ENCODE data around the gene ZNF80. TPM values are rescaled to one million over a fixed set of nuclear protein-coding genes. Genes with fewer than 3 reads are reported as not detected.

The ZNF80 gene
- total and polyA plus RNA-seq, 12 donors: 0.03 TPM; not detected in 11

DNA sequence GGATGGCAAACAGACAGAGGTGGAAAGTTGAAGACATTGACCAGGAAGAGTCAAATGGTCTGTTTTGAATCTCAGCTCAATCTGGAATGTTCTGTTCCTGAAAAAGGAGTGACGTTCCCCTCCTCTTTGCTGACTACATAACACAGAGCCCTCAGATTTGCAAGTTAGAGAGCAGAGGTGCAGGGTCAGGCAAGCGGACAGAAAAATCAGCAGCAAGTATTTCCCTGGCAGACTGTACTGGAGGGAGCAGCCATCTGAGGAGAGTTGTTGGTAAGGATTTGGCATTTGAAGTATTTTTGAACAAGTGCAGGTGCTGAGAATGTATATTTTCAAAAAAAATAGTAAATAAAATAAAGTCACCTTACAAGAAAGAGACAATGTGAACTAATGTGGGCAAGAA is 17.6 kb downstream of the ZNF80 start:
- H3K9me3 ChIP-seq (replicated peaks in 1 of 3): peaks cover 0 to 5% (median 0%) of the 10 kb centered on the region in 3 donors
- WGBS, 4 donors: 35 to 61% (median 42%) methylated on average over 2 of the region's 2 CpGs
- no peak for DNase-seq
- no peaks in the 10 kb centered on the region for H3K36me3 ChIP-seq (replicated peaks in 1 of 2)
- H3K27ac ChIP-seq: no peak overlapping the region
- H3K27me3 ChIP-seq: no peaks in the 10 kb centered on the region
- no peaks in the 10 kb centered on the region for H3K4me1 ChIP-seq (replicated peaks in 1 of 2)
- intact Hi-C loops (cut with DNase I): no loop called here
- TF ChIP-seq, protein P1, sequence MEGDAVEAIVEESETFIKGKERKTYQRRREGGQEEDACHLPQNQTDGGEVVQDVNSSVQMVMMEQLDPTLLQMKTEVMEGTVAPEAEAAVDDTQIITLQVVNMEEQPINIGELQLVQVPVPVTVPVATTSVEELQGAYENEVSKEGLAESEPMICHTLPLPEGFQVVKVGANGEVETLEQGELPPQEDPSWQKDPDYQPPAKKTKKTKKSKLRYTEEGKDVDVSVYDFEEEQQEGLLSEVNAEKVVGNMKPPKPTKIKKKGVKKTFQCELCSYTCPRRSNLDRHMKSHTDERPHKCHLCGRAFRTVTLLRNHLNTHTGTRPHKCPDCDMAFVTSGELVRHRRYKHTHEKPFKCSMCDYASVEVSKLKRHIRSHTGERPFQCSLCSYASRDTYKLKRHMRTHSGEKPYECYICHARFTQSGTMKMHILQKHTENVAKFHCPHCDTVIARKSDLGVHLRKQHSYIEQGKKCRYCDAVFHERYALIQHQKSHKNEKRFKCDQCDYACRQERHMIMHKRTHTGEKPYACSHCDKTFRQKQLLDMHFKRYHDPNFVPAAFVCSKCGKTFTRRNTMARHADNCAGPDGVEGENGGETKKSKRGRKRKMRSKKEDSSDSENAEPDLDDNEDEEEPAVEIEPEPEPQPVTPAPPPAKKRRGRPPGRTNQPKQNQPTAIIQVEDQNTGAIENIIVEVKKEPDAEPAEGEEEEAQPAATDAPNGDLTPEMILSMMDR (IDR thresholded peaks at IDR 0.05): no peak
- TF ChIP-seq POLR2A (IDR thresholded peaks at IDR 0.05): no peak
- no peak overlapping the region for H3K4me3 ChIP-seq

DNA sequence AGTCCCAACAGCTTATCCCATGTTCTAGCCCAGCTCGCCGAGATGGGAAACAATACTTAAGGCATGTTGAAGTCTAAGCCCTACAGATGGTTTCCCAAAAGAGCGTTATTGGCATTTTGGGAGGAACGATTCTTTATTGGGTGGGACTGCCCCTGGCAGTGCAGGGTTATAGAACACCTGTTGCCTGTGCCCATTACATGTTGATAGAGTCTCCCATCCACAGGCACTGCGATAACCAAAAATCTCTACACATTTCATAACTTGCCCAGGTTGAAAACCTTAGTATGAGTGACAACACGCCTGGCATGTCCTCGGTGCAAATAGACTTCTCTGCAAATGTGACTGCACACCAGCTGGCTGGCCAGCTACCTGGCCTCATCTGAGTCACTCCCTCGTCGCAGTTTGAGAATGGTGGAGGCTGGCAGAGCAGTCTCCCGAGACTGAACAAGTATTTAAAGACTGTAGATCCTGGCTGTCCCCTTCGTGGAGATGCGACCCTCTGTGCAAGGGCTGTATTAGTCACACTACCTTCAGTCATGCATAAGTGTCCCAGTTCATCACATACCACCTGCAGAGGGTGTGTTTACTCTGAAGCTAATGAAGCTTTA is 18.7 kb downstream of the ZNF80 start:
- TF ChIP-seq POLR2A (IDR thresholded peaks at IDR 0.05): no peak
- TF ChIP-seq, protein P1 (IDR thresholded peaks at IDR 0.05): no peak
- H3K4me3 ChIP-seq: no peak overlapping the region
- H3K36me3 ChIP-seq (replicated peaks in 1 of 2): no peaks in the 10 kb centered on the region
- no peaks in the 10 kb centered on the region for H3K9me3 ChIP-seq (replicated peaks in 1 of 3)
- no peak for DNase-seq
- 76 to 86% (median 82%) methylated on average over 9 to 12 of the region's 12 CpGs for WGBS, 4 donors
- intact Hi-C loops (cut with DNase I): no loop called here
- H3K4me1 ChIP-seq (replicated peaks in 1 of 2): peaks cover 0 to 7% of the 10 kb centered on the region in 2 donors
- no peak overlapping the region for H3K27ac ChIP-seq
- H3K27me3 ChIP-seq: no peaks in the 10 kb centered on the region

DNA sequence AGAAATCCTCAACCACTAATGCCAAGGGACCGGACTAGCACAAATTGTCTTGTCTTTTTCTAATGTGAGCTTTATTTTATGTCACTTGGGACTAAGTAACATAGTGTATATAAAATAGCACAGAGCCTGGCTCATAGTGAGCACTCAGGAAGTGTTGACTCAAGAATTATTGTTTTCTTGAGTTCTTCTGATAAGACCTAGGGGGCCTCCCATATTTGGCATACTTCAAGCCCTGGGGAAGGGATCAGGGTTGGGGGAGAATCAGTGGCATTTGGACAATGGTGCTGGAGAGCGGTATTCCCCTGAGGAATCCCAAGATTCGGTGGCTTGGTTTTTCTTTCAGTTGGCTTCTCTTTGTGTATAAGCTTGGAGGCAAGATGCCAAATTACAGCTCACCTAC is 19.4 kb downstream of the ZNF80 start:
- 81 to 93% (median 89%) methylated on average over 3 of the region's 3 CpGs for WGBS, 4 donors
- Histone ChIP-seq H3K36me3 (replicated peaks in 1 of 2) (no peaks in the 10 kb centered on the region), H3K4me3 (no peak overlapping the region), H3K9me3 (replicated peaks in 1 of 3) (no peaks in the 10 kb centered on the region), H3K27me3 (no peaks in the 10 kb centered on the region), H3K4me1 (replicated peaks in 1 of 2) (peaks cover 0 to 7% of the 10 kb centered on the region in 2 donors), H3K27ac (no peak overlapping the region)
- no peak for DNase-seq
- TF ChIP-seq, protein P1 (IDR thresholded peaks at IDR 0.05): no peak
- no peak for TF ChIP-seq POLR2A (IDR thresholded peaks at IDR 0.05)
- intact Hi-C loops (cut with DNase I): no loop called here

DNA sequence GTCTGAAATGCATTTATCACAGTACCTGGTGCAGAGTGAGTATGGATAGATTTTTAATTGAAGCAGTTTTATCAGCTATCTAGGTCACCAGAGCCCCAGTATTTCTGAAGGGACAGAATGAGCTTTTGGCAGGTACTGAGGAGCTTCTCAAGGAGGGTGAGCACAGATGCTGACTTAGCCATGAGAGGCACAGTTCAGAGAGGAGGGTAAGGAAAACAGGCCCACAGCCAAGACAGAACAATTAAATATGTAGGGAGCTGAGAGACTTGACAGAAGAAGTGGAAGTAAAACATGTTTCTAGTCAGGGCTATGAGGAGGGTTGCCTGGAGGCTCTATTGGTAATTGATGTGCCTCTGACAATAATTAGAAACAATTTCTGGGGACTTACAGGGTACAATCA is 20.1 kb downstream of the ZNF80 start:
- intact Hi-C loops (cut with DNase I): no loop called here
- TF ChIP-seq POLR2A (IDR thresholded peaks at IDR 0.05): no peak
- TF ChIP-seq, protein P1 (IDR thresholded peaks at IDR 0.05): no peak
- Histone ChIP-seq H3K9me3 (replicated peaks in 1 of 3) (no peaks in the 10 kb centered on the region), H3K27ac (no peak overlapping the region), H3K4me1 (replicated peaks in 1 of 2) (peaks cover 0 to 7% of the 10 kb centered on the region in 2 donors), H3K4me3 (no peak overlapping the region), H3K27me3 (peaks cover 4% of the 10 kb centered on the region), H3K36me3 (replicated peaks in 1 of 2) (no peaks in the 10 kb centered on the region)
- no peak for DNase-seq

Data from adrenal gland (tissue), 12 donors.